Renal cortex interstitium (tissue), 11 donors: ENCODE results near the gene STK32C. TPM values are rescaled to one million over a fixed set of nuclear protein-coding genes. Genes with fewer than 3 reads are reported as not detected.

Experiments
- DNase-seq, 11 donors: peaks; one replicate each; pipeline ENCODE4 v3.0.0-alpha.2; 2013; ENCODE audit warnings: low read depth in 9 of 11, low spot score in 4 of 11; ENCODE audit errors: extremely low read depth in 1 of 11
- polyA plus RNA-seq, 3 donors: library from polyadenylated mRNA; unstranded; fragments of 120-200 nt; gene quantifications; one replicate each; pipeline ENCODE4 v1.2.1, GENCODE V29; 2013; ENCODE audit not compliant: insufficient read length in 3 of 3

Gene STK32C
- polyA plus RNA-seq, 3 donors: 11.6 to 13.9 (median 12.9) TPM

DNA sequence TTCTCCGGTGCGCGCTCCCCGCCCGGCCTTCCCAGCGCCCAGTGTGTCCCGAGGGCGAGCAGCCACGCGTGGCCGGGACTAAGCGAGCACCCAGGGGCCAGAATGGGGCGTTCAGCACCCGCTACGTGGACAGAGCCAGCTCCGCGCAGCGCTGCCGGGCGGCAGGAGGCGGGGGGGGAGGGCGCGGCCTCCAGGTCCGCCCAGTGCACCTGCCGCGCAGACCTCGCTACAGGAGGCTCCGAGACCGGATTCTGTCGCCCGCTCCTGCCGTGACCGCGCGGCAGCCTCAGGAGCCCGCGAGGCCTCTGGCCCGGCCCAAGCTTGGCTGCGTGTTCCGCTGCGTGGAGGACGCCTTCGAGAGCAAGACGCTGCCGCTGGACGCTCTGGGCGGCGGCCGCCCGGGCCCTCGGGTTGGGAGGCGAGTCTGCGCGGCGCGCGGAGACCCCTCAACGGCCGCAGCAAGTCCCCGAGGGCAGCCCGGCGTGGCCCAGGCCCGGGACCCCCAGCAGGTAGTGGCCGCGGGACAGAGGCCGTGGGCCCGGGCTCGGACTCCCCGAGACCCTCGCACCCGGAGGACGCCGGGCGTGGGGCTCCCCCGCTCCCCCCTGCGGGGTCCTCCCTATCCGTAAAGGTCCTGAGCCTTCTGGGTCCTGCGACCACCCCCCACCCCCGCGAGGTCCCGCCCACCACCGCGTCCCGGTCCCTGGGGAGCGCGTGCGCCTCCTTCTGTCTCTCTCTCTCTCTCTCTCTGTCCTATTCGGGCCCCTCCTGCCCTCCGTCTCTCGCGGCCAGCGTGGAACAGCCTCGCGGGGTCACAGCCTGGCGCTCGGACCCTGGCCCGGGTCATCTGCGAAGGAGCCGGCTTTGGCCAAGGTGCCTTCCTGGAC, 121.9 kb downstream of the STK32C start:
- peak in 4 of 11 donors; percentile 49 to 61 (median 54) for DNase-seq

GRCh38 chr10:132184816-132185593, 122.7 kb downstream of the STK32C start:
- no peak for DNase-seq

DNA sequence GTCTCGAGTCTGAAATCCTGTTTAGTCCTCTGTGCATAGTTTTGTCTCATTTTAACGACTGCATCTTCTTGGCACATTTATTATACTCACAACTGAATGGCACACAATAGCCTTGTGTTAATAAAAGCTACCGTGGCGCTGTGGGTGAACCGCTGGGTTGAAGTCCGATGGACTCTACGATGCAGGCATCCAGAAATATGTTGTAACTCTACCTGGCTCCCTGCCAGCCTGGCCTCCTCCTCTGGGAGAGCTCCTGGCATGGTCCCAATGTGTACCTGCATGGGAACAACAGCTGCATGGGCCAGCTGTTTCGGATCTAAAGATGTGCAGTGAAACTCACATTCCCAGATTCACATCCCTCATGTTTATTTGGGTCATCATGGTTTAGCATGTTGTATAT, 124.7 kb downstream of the STK32C start:
- no peak for DNase-seq

DNA sequence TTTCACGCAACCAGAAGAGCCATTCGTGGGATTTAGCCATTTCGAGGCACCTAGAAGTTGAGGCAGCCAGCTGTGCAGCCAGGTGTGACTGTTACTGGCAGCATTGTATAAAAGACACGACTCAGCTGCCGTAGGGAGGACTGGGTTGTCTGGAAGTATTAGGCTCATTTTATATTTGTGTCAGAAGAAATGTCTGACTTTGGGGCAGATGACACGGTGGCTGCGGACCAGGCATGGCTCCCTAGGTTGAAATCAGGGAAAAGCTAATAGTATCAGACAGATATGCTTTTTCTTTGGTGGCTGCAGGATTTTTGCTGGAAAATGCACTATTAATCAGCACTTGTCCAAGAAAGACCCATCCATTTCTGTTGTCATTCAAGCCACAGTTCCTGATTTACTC, 125.2 kb downstream of the STK32C start:
- DNase-seq: no peak

GRCh38 chr10:132181691-132182425, 125.9 kb downstream of the STK32C start:
- DNase-seq: no peak

DNA sequence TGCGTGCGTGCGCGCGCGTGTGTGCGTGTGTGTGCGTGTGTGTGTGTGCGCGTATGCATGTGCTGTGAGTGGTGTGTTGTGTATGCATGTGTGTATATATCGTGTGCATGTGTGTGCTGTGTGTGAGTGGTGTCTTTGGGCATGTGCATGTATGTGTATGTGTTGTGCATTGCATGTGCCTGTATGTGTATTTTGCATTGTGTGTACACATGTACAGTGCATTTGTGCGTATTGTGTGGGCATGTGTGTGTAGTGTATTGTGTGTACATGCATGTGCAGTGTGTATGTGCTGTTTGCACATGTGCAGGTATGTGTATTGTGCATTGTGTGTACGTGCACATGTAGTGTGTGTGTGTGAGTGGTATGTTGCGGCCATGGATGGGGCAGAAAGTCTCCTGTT, 127.0 kb downstream of the STK32C start:
- no peak for DNase-seq

DNA sequence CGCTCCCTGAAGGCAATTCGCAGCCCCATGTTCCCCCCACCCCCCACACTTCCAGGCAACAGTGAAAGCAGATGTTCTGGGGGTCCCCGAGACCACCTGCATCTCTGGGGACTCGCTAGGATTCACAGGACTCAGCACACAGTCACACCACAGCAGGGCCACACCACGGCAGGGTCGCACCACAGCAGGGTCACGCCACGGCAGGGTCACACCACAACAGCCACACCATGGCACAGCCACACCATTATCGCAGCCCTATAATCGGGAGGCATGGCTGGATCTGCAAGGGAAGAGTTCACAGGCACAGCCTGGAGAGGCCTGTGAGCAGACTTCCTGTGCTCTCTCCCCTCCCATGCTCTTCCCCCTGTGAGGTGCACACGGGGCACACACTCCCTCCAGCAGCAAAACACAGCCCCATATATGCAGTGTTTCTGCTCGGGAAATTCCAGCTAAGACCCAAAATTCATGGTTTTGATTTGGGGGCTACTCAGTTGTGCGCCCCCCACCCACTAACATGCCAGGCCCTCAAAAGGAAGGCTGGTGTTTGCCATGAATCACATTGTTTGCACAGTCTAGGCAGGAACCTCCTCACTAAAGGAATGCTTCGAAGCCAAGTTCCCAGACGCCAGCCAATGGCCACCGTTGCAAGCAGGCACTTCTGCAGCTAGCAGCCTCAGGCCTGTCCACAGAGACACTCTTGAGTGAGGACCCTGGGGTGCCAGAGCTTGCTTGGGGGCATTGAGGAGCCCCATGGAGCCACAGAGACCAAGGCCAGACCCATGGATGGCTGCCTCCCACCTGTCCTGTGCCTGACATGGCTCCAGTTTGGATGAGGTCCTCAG, 128.0 kb downstream of the STK32C start:
- DNase-seq: no peak

- DNase-seq: no peak
Measured at GRCh38 chr10:132178672-132179545, 128.8 kb downstream of the STK32C start.

GRCh38 chr10:132178046-132178445, 129.7 kb downstream of the STK32C start:
- no peak for DNase-seq

DNA sequence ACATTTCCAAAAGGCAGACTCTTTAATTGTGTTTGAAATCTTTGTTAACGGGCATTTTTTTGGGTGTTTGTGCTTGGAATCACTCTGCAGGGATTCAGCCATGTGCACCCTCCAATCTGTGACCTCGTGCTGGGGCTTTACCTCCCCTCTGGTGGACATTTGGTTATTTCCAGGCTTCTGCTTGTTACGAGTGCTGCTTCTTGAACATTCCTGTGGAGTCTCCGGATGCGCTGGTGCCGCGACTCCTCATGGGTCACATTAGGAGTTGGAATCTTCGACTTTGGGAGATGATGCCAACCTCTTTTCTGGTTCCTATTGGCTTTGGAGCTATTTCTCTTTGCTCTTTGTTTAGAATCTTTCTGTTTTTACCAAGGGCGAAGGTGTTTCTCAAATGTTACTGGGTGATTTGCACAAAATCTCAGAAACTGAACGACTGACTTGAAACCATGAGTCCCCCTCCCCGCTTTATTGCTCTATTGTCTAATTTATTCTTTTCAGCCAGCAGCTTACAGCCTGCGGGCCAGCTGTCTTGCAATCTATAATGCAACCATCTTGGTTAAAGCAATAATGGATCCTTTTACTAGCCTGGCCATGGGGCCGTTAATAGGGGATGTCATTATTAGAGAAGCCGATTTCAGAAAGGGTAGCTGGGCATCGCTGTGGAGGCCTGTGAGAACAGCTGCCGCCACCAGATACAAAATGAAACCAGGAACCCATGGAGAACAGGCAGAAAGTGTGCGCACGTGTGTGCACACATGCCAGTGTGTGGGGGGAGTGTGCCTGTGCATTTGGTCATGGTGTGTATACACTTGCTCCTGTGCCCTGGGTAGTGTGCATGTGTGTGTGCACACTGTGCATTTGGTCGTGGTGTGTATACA, 130.9 kb downstream of the STK32C start:
- DNase-seq: no peak

DNA sequence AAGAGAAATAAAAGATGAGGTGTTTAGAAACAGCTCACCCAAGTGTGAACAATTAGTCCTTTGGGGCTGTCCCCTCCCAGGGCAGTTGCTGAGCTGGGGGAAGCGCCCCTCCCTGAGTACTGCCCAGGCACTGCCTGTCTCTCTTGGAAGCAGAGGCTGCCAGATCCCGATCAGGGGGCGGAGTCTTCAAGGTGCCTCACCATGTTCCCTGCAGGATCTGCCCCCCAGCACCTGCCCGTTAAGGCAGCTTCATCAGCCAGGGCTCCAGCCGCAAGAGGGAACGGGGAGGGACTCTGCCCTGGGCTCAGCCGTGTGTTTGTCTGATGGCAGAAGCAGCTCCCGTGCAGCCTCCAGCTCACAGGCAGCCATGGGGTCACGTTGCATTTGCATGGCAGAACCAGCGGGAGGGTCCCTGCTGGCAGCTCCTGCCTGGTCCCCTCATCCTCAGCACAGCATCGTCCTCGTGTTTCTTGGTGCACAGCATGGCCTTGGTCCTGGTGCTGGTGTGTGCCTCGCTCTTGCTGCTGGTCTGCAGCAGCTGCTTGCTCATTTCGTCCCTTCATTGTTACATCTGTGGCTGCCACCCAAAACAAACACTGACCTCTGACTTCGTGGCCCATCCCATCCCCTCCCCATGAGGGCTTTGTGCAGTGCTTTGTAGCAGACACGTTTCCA, 131.7 kb downstream of the STK32C start:
- DNase-seq: no peak

DNA sequence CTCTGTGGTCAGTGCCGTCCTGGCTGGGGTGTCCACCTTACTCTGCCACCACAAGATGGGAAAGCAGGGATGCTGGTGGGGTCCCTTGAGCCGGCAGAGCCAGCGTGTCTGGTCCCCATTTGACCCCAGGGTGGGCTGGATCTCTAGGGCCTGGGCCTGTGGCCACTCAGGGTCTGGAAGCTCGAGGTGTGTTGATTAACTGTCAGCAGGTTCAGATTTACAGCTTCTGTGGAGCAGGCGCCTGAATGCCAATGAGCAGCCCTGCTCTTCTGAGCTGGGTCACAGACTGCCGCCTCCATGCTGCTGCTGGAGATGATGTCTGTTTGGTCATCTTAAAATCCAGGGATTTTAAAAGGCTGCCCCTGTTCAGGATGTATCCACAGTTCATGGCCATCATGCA, 132.3 kb downstream of the STK32C start:
- DNase-seq: no peak

- DNase-seq: no peak
Measured at GRCh38 chr10:132174237-132174636, 133.5 kb downstream of the STK32C start.

GRCh38 chr10:132173185-132173584, 134.6 kb downstream of the STK32C start:
- no peak for DNase-seq

DNA sequence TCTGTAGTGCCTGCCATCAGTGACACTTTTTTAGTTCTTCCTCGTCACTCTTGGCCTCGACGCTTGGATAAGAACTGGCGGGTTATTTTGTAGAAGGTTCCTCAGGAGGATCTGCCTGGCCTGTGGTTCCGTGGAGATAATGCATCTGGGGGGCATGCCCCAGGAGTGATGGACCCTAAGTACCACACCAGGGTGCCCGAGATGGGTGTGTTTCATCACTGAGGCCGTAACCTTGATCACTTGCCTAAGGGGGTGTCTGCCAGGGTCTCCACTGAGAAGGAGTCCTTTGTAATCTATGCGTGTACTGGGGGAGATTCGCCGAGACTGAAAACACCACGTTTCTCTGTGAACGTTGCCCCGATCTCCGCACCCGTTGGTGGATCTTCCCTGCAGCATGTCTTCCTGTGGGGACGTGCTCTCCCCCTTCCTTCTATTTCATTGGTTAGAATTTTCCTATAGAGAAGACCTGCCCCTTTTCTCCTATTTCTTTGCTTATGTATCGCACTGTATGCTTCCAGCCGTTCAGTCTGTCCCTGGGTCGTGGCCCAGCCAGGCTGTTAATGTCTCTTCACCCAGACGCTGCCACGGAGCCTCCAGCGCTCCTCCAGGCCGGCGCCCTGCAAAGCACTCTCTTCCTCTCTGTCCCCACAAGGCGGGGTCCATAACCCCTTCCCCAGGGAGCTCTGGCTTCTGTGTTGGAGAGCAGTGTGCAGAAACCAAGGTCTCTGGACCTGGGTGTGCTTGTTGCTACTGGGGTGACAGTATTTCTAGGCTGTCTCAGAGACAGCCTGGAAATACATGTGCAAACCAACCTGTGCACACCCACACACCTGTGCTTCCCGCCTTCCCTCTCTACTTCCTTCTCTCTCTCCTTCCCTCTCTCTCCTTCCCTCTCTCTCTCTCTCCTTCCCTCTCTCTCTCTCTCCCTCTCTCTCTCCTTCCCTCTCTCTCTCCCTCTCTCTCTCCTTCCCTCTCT, 135.4 kb downstream of the STK32C start:
- DNase-seq: no peak
